IPS DF 4.7 (cell line): ENCODE results near the gene GABBR2.

Experiments
- DNase-seq: peaks from one replicate; pipeline ENCODE4 v3.0.0-alpha.2; 2013; ENCODE audit warnings: low spot score; ENCODE audit errors: extremely low read depth

The GABBR2 gene

DNA sequence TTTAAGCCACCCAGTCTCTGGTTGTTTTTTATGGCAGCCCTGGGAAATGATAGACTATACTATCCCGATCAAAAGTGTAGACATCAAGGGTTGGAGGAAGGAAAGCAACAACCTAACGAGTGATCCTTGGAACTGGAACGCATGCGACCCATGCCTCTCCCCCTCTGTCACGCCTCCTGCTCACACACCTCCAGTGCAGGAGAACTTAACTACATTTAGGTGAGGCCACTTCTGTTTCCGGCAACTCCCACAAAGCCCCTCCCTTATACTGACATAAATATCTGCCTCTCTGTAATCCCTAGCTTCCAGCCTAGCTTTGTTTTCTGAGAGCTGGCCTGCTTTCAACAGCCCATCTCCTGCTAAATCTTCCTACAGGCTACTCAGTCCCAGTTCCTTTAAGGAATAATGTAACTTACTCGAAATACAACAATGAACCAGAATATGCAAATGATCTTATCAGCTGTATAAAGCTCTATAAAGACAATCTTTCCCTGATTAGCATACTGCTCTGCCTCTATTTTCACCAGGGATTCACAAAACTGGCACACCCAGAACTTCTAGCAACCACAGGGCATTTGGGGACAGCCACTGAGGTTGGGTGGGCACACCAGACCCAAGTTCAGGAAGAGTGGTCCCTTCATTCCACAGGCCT is 73.9 kb downstream of the GABBR2 start:
- DNase-seq = no peak

GRCh38 chr9:98632839-98633238 is 75.9 kb downstream of the GABBR2 start:
- no peak for DNase-seq

GRCh38 chr9:98627296-98627695 is 81.4 kb downstream of the GABBR2 start:
- DNase-seq = no peak

DNA sequence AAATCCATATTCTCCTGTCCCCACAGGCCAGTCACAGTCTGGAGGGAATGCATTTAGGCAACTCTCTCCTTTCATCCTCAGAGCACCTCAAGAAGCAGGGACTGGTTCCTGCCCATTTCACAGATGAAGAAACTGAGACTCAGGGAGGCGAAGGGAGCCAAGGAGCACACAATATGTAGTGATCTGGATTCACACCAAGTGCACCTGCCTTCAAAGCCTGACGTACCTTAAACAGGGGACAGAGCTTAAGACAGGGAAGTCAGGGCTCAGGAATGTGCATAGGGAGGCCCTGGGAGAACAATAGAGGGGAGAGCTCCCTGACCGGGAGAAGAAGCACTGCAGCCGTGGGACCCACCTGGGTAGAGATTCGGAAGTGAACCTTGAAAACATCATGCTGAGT is 83.0 kb downstream of the GABBR2 start:
- no peak for DNase-seq

- DNase-seq = no peak
These were observed 88.9 kb downstream of the GABBR2 start for GRCh38 chr9:98619788-98620187.

GRCh38 chr9:98615633-98616032 is 93.1 kb downstream of the GABBR2 start:
- DNase-seq = no peak

DNA sequence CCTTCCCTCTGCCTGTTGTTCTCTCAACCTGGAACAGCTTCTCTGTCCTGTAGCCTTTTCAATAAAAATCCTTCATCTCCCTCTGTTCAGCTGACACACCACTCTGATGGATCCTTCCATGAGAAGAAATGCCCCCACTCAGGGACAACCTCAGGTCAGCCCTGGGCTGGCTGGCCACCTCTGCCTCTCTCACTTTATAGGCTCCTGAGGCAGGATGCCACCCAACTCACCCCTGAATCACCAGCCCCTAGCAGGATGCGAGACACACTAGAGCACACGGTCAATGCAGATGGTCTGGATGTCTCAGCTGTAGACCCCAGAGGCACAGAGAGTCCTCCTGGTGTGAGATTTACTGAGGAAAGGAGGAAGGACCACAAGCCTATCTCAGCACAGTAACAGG is 93.8 kb downstream of the GABBR2 start:
- DNase-seq = no peak

- no peak for DNase-seq
These were observed 96.5 kb downstream of the GABBR2 start for GRCh38 chr9:98612061-98612752.

DNA sequence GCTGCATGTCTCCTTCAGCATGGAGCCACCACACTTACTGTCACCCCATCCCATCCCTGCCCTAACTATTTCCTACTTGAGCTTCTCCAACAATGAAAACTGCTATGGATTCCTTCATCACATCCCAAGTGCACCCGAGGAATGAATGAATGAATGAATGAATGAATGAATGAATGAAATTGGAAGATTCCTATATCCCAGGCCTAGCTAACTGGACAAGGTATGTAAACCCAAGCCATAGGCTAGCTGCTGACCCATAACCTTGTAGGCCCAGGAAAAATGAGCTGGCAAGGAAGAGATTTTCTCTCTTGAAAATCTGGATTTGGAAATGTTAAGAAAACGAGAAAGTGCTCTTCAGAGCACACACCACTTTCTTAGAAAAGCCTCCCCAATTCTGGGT is 97.4 kb downstream of the GABBR2 start:
- DNase-seq = no peak

- DNase-seq = no peak
These were observed 98.0 kb downstream of the GABBR2 start for GRCh38 chr9:98610711-98611110.

DNA sequence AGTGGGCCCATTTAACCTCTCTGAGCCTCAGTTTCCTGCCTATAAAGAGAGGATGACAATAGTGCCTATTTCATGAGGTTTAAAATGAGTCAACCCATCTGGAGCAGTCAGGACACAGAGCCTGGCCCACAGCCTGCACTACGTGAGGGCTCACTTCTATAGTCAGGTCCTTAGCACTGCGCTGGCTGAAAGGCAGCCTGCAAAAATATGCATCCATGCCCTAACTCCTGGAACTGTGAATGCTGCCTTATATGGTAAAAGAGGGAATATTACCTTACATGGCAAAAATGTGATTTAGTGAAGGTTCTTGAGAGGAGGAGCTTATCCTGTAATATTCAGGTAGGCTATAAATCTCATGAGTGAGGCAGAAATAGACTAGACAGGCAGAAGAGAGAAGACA is 98.5 kb downstream of the GABBR2 start:
- no peak for DNase-seq

GRCh38 chr9:98609646-98610045 is 99.1 kb downstream of the GABBR2 start:
- no peak for DNase-seq

DNA sequence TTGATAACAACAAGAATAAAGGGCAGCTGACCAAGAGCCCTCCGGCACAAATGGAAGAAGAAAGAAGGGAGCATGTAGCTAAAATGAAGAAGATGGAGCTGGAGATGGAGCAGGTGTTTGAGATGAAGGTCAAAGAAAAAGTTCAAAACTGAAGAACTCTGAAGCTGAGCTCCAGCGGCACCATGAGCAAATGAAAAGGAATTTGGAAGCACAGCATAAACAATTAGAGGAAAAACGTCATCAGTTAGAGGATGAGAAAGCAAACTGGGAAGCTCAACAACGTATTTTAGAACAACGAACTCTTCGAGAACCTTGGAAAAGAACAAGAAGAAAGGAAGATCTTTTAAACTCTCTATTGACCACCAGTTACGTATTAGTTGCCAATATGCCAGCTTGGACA is 100.9 kb downstream of the GABBR2 start:
- no peak for DNase-seq

DNA sequence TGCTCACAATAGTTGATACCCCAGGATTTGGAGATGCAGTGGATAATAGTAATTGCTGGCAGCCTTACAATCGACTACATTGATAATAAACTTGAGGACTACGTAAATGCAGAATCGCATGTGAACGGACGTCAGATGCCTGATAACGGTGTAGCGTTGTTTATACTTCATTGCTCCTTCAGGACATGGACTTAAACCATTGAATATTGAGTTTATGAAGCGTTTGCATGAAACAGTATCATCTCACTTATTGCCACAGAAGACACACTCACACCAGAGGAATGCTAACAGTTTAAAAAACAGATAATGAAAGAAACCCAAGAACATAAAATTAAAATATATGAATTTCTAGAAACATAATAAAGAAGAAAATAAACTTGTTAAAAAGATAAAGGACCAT is 101.6 kb downstream of the GABBR2 start:
- no peak for DNase-seq

GRCh38 chr9:98606730-98607129 is 102.0 kb downstream of the GABBR2 start:
- DNase-seq = no peak

GRCh38 chr9:98605116-98605515 is 103.6 kb downstream of the GABBR2 start:
- DNase-seq = no peak

DNA sequence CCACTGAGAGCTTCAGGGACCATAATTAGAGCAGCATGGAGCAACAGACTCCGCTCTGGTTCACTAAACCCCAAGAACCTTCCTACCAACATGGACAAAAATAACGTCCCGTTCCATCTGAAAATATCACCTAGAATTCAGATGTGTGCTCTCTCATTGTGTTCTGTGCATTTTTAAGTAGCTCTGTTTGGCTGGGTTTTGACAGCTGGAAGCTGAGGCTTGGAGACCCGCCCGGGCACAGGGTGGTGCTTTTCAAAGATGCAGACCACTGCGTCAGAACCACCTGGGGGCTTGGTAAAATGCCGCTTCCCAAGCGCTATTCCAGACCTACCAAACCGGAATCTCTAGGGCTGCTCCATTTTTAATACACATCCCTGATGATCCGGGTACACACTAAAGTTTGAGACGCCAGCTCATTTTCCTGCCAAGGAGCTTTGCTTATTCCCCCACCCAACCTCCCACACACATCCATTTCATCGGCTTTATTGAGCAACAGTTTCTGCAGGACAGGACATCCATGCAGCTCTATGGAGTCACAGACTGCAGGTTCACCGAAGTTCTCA is 104.8 kb downstream of the GABBR2 start:
- no peak for DNase-seq

- no peak for DNase-seq
These were observed 105.8 kb downstream of the GABBR2 start for GRCh38 chr9:98602839-98603500.

GRCh38 chr9:98600631-98601030 is 108.1 kb downstream of the GABBR2 start:
- DNase-seq = no peak

GRCh38 chr9:98599566-98600216 is 109.0 kb downstream of the GABBR2 start:
- no peak for DNase-seq

GRCh38 chr9:98598861-98599260 is 109.9 kb downstream of the GABBR2 start:
- no peak for DNase-seq

- no peak for DNase-seq
These were observed 111.4 kb downstream of the GABBR2 start for GRCh38 chr9:98597236-98597771.
